Activated naive CD8-positive, alpha-beta T cell treated with anti-CD3 and anti-CD28 coated beads for 36 hours (primary cell): ENCODE measurements around the gene CANT1. TPM values are rescaled to one million over a fixed set of nuclear protein-coding genes. Genes with fewer than 3 reads are reported as not detected.

Source experiments
- DNase-seq: peaks from one replicate; pipeline ENCODE4 v3.0.0; 2021
- H3K27ac Mint-ChIP-seq: one replicate; pipeline ENCODE4 v1.8.0; 2022; ENCODE audit warnings: mild to moderate bottlenecking, moderate library complexity, mixed read lengths
- H3K27me3 Mint-ChIP-seq: one replicate; pipeline ENCODE4 v1.8.0; 2022; ENCODE audit warnings: mild to moderate bottlenecking, mixed read lengths
- H3K36me3 Mint-ChIP-seq: one replicate; pipeline ENCODE4 v1.8.0; 2021; ENCODE audit warnings: mild to moderate bottlenecking, mixed read lengths
- H3K4me1 Mint-ChIP-seq: one replicate; pipeline ENCODE4 v1.8.0; 2021; ENCODE audit warnings: mixed read lengths
- H3K4me3 Mint-ChIP-seq: one replicate; pipeline ENCODE4 v1.8.0; 2022; ENCODE audit warnings: mild to moderate bottlenecking, moderate library complexity, mixed read lengths
- H3K9me3 Mint-ChIP-seq: one replicate; pipeline ENCODE4 v1.8.0; 2022; ENCODE audit warnings: mixed read lengths
- total RNA-seq, 2 experiments: library from RNA; stranded (reverse); gene quantifications; one replicate each; pipeline ENCODE4 v1.2.3, GENCODE V29; 2021

The CANT1 gene
- total RNA-seq, 2 experiments from 2014 or later = 39.3 to 43.1 TPM

GRCh38 chr17:78999056-78999768 lies 10.4 kb downstream of the CANT1 start:
- no peak overlapping the region for H3K27ac Mint-ChIP-seq
- no peak overlapping the region for H3K4me3 Mint-ChIP-seq
- H3K27me3 Mint-ChIP-seq = no peaks in the 10 kb centered on the region
- no peaks in the 10 kb centered on the region for H3K9me3 Mint-ChIP-seq
- no peak for DNase-seq
- H3K36me3 Mint-ChIP-seq = peaks cover 5% of the 10 kb centered on the region
- no peaks in the 10 kb centered on the region for H3K4me1 Mint-ChIP-seq

GRCh38 chr17:78998311-78999055 lies 11.1 kb downstream of the CANT1 start:
- H3K27ac Mint-ChIP-seq = no peak overlapping the region
- H3K27me3 Mint-ChIP-seq = no peaks in the 10 kb centered on the region
- H3K9me3 Mint-ChIP-seq = no peaks in the 10 kb centered on the region
- no peak for DNase-seq
- H3K36me3 Mint-ChIP-seq = peaks cover 5% of the 10 kb centered on the region
- no peaks in the 10 kb centered on the region for H3K4me1 Mint-ChIP-seq
- H3K4me3 Mint-ChIP-seq = no peak overlapping the region

GRCh38 chr17:78997881-78998280 lies 11.7 kb downstream of the CANT1 start:
- no peak for DNase-seq
- Mint-ChIP-seq H3K27me3 (no peaks in the 10 kb centered on the region), H3K9me3 (no peaks in the 10 kb centered on the region), H3K4me1 (peaks cover 3% of the 10 kb centered on the region), H3K27ac (no peak overlapping the region), H3K4me3 (no peak overlapping the region), H3K36me3 (peaks cover 9% of the 10 kb centered on the region)

GRCh38 chr17:78997231-78997741 lies 12.3 kb downstream of the CANT1 start:
- no peak overlapping the region for H3K4me3 Mint-ChIP-seq
- peaks cover 8% of the 10 kb centered on the region for H3K36me3 Mint-ChIP-seq
- no peak for DNase-seq
- H3K27ac Mint-ChIP-seq = no peak overlapping the region
- H3K4me1 Mint-ChIP-seq = peaks cover 3% of the 10 kb centered on the region
- no peaks in the 10 kb centered on the region for H3K27me3 Mint-ChIP-seq
- H3K9me3 Mint-ChIP-seq = no peaks in the 10 kb centered on the region

- H3K36me3 Mint-ChIP-seq = peaks cover 8% of the 10 kb centered on the region
- no peak overlapping the region for H3K4me3 Mint-ChIP-seq
- DNase-seq = no peak
- no peaks in the 10 kb centered on the region for H3K27me3 Mint-ChIP-seq
- no peaks in the 10 kb centered on the region for H3K9me3 Mint-ChIP-seq
- H3K27ac Mint-ChIP-seq = no peak overlapping the region
- H3K4me1 Mint-ChIP-seq = peaks cover 3% of the 10 kb centered on the region
Measured at GRCh38 chr17:78996781-78997201, 12.8 kb downstream of the CANT1 start.

- no peak for DNase-seq
- Mint-ChIP-seq H3K27ac (no peak overlapping the region), H3K4me3 (no peak overlapping the region), H3K9me3 (no peaks in the 10 kb centered on the region), H3K4me1 (peaks cover 3% of the 10 kb centered on the region), H3K27me3 (no peaks in the 10 kb centered on the region), H3K36me3 (peaks cover 12% of the 10 kb centered on the region)
Measured at GRCh38 chr17:78995761-78996451, 13.7 kb downstream of the CANT1 start.

GRCh38 chr17:78995022-78995760 lies 14.4 kb downstream of the CANT1 start:
- H3K27ac Mint-ChIP-seq = no peak overlapping the region
- H3K4me1 Mint-ChIP-seq = peaks cover 3% of the 10 kb centered on the region
- H3K27me3 Mint-ChIP-seq = no peaks in the 10 kb centered on the region
- peaks cover 15% of the 10 kb centered on the region for H3K36me3 Mint-ChIP-seq
- no peak overlapping the region for H3K4me3 Mint-ChIP-seq
- H3K9me3 Mint-ChIP-seq = no peaks in the 10 kb centered on the region
- no peak for DNase-seq

GRCh38 chr17:78993981-78994671 lies 15.4 kb downstream of the CANT1 start:
- Mint-ChIP-seq H3K27ac (no peak overlapping the region), H3K4me1 (peaks cover 3% of the 10 kb centered on the region), H3K36me3 (peaks cover 15% of the 10 kb centered on the region), H3K27me3 (no peaks in the 10 kb centered on the region), H3K9me3 (no peaks in the 10 kb centered on the region), H3K4me3 (no peak overlapping the region)
- DNase-seq = no peak

GRCh38 chr17:78993241-78993956 lies 16.2 kb downstream of the CANT1 start:
- peak; percentile 51 for DNase-seq
- H3K27ac Mint-ChIP-seq = no peak overlapping the region
- no peaks in the 10 kb centered on the region for H3K27me3 Mint-ChIP-seq
- peaks cover 15% of the 10 kb centered on the region for H3K36me3 Mint-ChIP-seq
- peaks cover 3% of the 10 kb centered on the region for H3K4me1 Mint-ChIP-seq
- H3K4me3 Mint-ChIP-seq = no peak overlapping the region
- no peaks in the 10 kb centered on the region for H3K9me3 Mint-ChIP-seq

- H3K36me3 Mint-ChIP-seq = peaks cover 15% of the 10 kb centered on the region
- H3K9me3 Mint-ChIP-seq = no peaks in the 10 kb centered on the region
- H3K27me3 Mint-ChIP-seq = no peaks in the 10 kb centered on the region
- no peak for DNase-seq
- peaks cover 4% of the 10 kb centered on the region for H3K4me1 Mint-ChIP-seq
- no peak overlapping the region for H3K27ac Mint-ChIP-seq
- no peak overlapping the region for H3K4me3 Mint-ChIP-seq
Measured at GRCh38 chr17:78992542-78993212, 16.9 kb downstream of the CANT1 start.

- H3K36me3 Mint-ChIP-seq = peaks cover 15% of the 10 kb centered on the region
- no peaks in the 10 kb centered on the region for H3K9me3 Mint-ChIP-seq
- H3K27ac Mint-ChIP-seq = no peak overlapping the region
- no peaks in the 10 kb centered on the region for H3K27me3 Mint-ChIP-seq
- no peak for DNase-seq
- no peak overlapping the region for H3K4me3 Mint-ChIP-seq
- H3K4me1 Mint-ChIP-seq = peaks cover 10% of the 10 kb centered on the region
Measured at GRCh38 chr17:78991906-78992532, 17.5 kb downstream of the CANT1 start.

- H3K9me3 Mint-ChIP-seq = no peaks in the 10 kb centered on the region
- no peaks in the 10 kb centered on the region for H3K27me3 Mint-ChIP-seq
- peaks cover 19% of the 10 kb centered on the region for H3K4me1 Mint-ChIP-seq
- DNase-seq = no peak
- no peak overlapping the region for H3K27ac Mint-ChIP-seq
- peaks cover 15% of the 10 kb centered on the region for H3K36me3 Mint-ChIP-seq
- no peak overlapping the region for H3K4me3 Mint-ChIP-seq
Measured at GRCh38 chr17:78991017-78991738, 18.4 kb downstream of the CANT1 start.
